LNCaP clone FGC (cell line): ENCODE results near the gene BOD1L1.

Experiments used
- DNase-seq: peaks from one replicate; pipeline ENCODE4 v3.0.0-alpha.2; 2011; ENCODE audit warnings: low read depth
- H3K4me3 ChIP-seq: 2 replicates; pipeline ENCODE4 v1.5.1; 2011; ENCODE audit warnings: mild to moderate bottlenecking, low read depth, low read length, control low read depth
- CTCF ChIP-seq: IDR thresholded peaks from 2 replicates; pipeline ENCODE4 v1.5.1; 2012; ENCODE audit warnings: mild to moderate bottlenecking; ENCODE audit not compliant: control insufficient read depth, insufficient read depth; ENCODE audit errors: extremely low read depth

Gene BOD1L1

GRCh38 chr4:13529128-13529919 lies 98.2 kb downstream of the BOD1L1 start:
- DNase-seq = no peak
- TF ChIP-seq CTCF = no peak
- no peak overlapping the region for H3K4me3 ChIP-seq

GRCh38 chr4:13528821-13529127 lies 98.8 kb downstream of the BOD1L1 start:
- no peak overlapping the region for H3K4me3 ChIP-seq
- DNase-seq = no peak
- TF ChIP-seq CTCF = no peak

DNA sequence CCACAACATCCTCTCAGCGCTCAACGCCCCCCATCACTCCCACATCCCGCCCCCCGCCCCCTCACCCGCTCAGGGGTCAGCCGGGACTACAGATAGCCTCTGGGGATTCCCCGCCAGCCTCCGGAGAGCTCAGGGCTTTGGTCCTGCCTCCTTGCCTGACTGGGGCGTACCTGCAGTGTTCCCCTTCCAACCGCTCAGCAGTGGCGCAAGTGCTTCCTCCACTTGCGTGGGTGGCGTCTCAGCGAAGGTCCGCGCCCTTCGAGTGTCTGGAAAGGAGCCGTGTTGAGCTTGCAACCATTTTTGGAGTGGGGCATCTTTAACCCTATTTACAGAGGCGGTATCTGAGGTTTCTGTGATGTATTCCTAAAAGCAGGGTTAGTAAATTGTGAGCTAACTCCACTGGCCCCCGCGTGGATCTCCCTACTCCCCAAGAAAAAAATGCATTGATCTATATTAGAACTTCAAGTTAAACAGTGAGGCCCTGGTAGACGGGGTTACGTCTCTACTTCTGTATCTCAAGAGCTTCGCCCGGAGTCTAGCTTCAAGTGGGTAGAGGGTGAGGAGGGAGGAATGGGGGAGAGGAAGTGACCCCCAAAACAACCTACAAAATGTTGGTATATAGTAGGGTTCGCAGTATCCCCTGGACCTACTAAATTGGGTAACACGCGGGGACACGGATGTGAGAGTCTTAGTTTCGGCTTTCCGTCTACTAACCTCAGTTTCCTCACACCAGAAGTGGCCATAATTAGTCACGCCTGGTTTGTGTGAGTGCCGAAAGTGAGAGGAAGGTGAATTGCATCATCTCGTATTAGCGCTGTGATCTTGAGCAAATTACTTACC lies 99.3 kb downstream of the BOD1L1 start:
- no peak for DNase-seq
- H3K4me3 ChIP-seq = no peak overlapping the region
- TF ChIP-seq CTCF = no peak

GRCh38 chr4:13527192-13527980 lies 100.1 kb downstream of the BOD1L1 start:
- no peak for DNase-seq
- TF ChIP-seq CTCF = no peak
- no peak overlapping the region for H3K4me3 ChIP-seq

DNA sequence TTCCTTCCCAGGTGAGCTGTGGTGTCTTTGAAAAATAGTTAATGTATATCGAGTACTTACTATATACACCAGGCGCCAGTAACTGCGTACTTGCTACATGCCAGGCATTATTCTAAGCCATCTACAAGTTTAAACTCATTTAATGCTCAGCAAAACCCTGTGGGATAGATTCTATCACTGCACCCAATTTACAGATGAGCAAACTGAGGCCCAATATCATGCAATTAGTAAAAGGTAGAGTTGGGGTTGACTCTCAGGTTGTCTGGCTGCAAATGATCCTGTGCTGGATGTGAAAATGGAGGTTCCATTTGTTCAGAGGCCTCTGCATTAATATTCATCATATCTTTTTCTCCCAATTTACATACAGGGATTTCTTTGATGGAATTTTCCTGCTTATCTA lies 100.9 kb downstream of the BOD1L1 start:
- TF ChIP-seq CTCF = no peak
- H3K4me3 ChIP-seq = no peak overlapping the region

GRCh38 chr4:13525606-13526281 lies 101.8 kb downstream of the BOD1L1 start:
- H3K4me3 ChIP-seq = no peak overlapping the region

More for the DNA sequence above, 100.9 kb downstream of the BOD1L1 start:
- DNase-seq = no peak

More at GRCh38 chr4:13525606-13526281, 101.8 kb downstream of the BOD1L1 start:
- no peak for DNase-seq
- no peak for TF ChIP-seq CTCF
